ENCODE results near the gene THADA. TPM values are rescaled to one million over a fixed set of nuclear protein-coding genes. Genes with fewer than 3 reads are reported as not detected.
"Not testable (repeated sequence)": the region's sequence is repeated elsewhere in the genome, so short reads cannot be mapped to it uniquely, and the experiment has no call there.

THADA gene
- total RNA-seq, 1 donor from 2014 or later = 59.3 TPM

- DNase-seq (ENCODE audit: low spot score) = not testable (repeated sequence)
Measured at GRCh38 chr2:43189861-43190260, 406.0 kb downstream of the THADA start.

- DNase-seq (ENCODE audit: low spot score) = no peak
Measured at GRCh38 chr2:43188561-43189386, 407.1 kb downstream of the THADA start.

GRCh38 chr2:43186679-43187374 lies 409.0 kb downstream of the THADA start:
- DNase-seq (ENCODE audit: low spot score) = peak; percentile 55

GRCh38 chr2:43186321-43186678 lies 409.5 kb downstream of the THADA start:
- no peak for DNase-seq (ENCODE audit: low spot score)

GRCh38 chr2:43185146-43185545 lies 410.7 kb downstream of the THADA start:
- no peak for DNase-seq (ENCODE audit: low spot score)

- DNase-seq (ENCODE audit: low spot score) = no peak
Measured at GRCh38 chr2:43184339-43184895, 411.4 kb downstream of the THADA start.

- DNase-seq (ENCODE audit: low spot score) = no peak
Measured at GRCh38 chr2:43183743-43184142, 412.1 kb downstream of the THADA start.

- no peak for DNase-seq (ENCODE audit: low spot score)
Measured at GRCh38 chr2:43180897-43181296, 414.9 kb downstream of the THADA start.

Other genes with a start within 250 kb of the THADA start
- gene PLEKHH2, start 41.2 kb upstream of the THADA start, total RNA-seq = 9.8 TPM
- gene C1GALT1C1L, start 80.4 kb upstream of the THADA start, total RNA-seq = 0.99 TPM
- gene DYNC2LI1, start 178.0 kb upstream of the THADA start, total RNA-seq = 35.6 TPM
- not detected for gene ABCG5, start 242.8 kb upstream of the THADA start, total RNA-seq
- gene ABCG8, start 242.9 kb upstream of the THADA start, total RNA-seq = not detected